ENCODE measurements around the gene AASDH.

DNA sequence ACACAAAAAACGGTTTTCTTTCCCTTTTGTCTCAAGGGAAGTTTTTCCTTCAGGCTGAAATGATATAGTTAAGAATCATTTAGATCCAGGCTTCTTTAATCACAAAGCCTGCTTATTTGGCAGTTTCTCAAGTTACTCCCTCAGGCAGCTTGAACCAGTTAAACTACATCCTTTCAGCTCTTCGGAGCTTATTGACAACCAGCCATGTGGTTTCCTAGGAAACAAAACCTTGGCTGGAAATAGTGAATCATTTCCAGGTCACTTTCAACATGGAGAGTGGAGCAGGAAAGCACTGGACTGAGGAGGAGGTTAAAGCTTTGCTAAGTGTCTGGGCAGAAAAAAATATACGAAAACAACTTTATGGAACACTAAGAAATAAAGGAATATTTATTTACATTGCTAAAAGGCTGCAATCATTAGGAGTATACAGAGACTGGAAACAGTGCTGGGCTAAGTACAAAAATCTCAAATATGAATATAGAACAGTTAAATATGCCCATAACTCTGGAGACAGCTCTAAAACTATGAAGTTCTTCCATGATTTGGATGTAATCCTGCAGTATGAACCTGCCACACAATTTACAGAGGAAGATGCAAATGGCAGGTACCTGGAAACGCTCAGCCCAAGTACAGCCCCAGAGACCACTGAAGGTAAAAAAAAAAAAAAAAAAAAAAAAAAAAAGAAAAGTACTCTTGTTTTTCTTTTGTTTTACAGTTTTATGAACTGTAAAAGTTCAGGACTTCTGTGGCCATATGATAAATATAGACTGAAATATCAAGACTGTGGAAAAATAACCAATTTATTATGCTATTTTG, 23.2 kb upstream of the AASDH start:
- TF ChIP-seq EZH2 (IDR thresholded peaks at IDR 0.05; ENCODE audit: low read length, unreplicated experiment): no peak
- TF ChIP-seq, protein P1, sequence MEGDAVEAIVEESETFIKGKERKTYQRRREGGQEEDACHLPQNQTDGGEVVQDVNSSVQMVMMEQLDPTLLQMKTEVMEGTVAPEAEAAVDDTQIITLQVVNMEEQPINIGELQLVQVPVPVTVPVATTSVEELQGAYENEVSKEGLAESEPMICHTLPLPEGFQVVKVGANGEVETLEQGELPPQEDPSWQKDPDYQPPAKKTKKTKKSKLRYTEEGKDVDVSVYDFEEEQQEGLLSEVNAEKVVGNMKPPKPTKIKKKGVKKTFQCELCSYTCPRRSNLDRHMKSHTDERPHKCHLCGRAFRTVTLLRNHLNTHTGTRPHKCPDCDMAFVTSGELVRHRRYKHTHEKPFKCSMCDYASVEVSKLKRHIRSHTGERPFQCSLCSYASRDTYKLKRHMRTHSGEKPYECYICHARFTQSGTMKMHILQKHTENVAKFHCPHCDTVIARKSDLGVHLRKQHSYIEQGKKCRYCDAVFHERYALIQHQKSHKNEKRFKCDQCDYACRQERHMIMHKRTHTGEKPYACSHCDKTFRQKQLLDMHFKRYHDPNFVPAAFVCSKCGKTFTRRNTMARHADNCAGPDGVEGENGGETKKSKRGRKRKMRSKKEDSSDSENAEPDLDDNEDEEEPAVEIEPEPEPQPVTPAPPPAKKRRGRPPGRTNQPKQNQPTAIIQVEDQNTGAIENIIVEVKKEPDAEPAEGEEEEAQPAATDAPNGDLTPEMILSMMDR (conservative IDR thresholded peaks at IDR 0.05; ENCODE audit: low read depth, low read length): no peak
